Activated naive CD8-positive, alpha-beta T cell treated with anti-CD3 and anti-CD28 coated beads, Interleukin-2, amount 50 U/mL, for 16 hours (primary cell): ENCODE results near the gene GGA2.
"Not testable (repeated sequence)": the region's sequence is repeated elsewhere in the genome, so short reads cannot be mapped to it uniquely, and the experiment has no call there.

ENCODE experiments used
- DNase-seq: peaks from one replicate; pipeline ENCODE4 v3.0.0-alpha.2; 2020; ENCODE audit warnings: low read depth, low spot score

GGA2 gene

DNA sequence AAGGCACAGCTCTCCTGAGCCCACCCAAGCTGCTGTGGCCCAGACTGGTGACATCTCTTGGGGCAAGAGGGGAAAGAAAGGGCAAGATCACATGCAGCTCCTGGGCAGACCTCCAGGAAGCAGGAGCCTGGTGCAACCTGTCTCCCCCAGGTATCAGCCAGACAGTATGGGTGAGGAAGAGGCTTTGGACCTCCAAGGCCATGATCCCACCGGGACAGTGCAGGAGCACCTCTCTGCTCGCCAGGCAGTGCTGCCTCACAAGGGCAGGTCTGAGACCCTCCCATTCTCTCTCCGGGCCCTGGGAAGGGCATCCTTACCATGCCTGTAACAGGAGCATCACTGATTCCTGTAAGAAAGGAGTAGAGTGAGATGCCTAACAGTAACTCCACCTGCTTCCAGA lies 31.7 kb downstream of the GGA2 start:
- DNase-seq, result no peak

GRCh38 chr16:23476289-23476688 lies 34.0 kb downstream of the GGA2 start:
- DNase-seq, result no peak

DNA sequence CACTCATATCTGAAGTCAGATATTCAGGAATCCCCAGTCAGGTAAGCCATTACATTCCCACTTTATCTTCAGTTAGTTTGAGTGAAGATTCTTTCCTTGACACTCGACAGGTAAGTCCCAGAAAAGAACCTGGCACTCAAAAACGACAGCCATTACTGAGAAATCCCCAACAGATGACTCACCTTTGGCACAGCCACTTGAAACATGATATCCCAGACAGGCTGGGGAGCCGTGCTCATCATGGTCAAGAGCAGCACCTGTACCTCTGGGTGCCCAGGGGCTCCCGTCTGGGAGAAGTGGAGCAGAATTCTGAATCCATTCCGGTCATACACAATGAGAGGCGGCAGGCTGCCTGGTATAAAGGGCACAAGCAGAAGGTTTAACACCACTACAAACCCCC lies 40.5 kb downstream of the GGA2 start:
- DNase-seq, result no peak

- DNase-seq, result no peak
These were observed 44.0 kb downstream of the GGA2 start for GRCh38 chr16:23466162-23466885.

DNA sequence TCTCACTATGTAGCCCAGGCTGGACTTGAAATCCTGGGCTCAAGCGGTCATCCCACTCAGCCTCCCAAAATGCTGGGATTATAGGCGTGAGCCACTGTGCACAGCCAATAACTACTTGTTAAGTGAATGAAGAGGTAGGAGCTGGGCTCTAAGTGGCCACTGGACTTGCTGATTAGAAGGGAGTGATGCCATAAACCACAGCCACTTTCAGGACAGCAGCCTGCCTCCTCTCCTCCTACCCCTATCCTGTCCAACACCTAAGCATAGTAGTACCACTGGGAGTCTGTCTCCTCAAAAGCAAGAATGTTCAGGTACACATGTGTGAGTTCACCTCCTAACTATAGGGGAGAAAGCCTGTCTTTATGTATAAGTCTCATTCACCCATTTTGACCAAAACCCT lies 45.1 kb downstream of the GGA2 start:
- DNase-seq, result no peak

- no peak for DNase-seq
These were observed 46.1 kb downstream of the GGA2 start for GRCh38 chr16:23464196-23464595.

- DNase-seq, result not testable (repeated sequence)
These were observed 47.3 kb downstream of the GGA2 start for GRCh38 chr16:23462994-23463393.

DNA sequence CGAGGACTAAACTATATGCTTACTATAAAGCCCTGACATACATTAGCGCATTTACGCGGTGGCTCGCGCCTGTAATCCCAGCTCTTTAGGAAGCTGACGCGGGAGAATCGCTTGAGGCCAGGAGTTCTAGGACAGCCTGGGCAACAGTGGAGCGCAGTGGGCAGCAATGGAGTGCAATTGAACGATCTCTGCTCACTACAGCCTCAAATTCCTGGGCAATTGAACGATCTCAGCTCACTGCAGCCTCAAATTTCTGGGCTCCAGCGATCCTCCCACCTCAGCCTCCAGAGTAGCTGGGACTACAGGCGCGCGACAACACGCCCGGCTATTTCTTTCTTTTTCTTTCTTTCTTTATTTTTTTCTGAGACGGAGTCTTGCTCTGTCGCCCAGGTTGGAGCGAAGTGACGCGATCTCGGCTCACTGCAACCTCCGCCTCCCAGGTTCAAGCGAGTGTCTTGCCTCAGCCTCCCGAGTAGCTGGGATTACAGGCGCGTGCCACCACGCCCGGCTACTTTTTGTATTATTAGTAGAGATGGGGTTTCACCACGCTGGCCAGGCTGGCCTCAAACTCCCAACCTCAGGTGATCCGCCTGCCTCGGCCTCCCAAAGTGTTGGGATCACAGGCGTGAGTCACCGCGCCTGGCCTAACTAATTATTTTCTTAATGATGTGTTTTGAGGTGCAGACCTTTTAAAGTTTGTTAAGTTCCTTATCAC lies 56.8 kb downstream of the GGA2 start:
- no peak for DNase-seq

GRCh38 chr16:23452572-23453337 lies 57.5 kb downstream of the GGA2 start, which contains the start of gene COG7:
Gene COG7 (minus strand): TSS chr16:23453189. CDS start chr16:23452994, 195 bp downstream.
- peak; percentile 66 for DNase-seq

DNA sequence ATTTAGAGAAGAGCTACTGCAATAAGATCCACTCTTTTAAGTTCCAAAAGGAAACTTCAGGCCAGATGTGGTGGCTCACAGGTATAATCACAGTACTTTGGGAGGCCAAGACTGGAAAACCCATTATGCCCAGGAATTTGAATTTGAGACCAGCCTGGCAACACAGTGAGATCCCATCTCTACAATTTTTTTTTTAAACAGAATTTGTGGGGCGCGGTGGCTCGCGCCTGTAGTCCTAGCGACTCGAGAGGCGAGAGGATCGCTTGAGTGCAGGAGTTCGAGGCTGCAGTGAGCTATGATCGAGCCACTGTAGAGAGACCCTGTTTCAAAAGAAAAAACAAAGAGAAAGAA lies 58.1 kb downstream of the GGA2 start:
- no peak for DNase-seq

DNA sequence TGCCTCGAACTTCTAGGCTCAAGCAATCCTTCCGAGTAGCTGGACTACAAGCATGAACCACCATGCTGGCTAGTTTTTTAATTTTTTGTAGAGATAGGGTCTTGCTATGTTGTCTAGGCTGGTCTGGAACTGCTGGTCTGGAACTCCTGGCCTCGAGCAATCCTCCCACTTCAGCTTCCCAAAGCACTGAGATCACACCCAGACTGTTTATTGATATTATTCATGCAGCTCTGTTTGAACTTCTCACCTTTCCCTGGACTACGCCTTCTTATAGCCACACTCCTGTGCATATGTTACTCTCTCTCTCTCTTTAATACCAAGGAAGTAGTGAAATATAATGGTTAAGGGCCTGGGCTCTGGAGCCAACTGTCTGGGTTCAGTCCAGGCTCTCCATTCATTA lies 61.9 kb downstream of the GGA2 start:
- no peak for DNase-seq

GRCh38 chr16:23437542-23437941 lies 72.8 kb downstream of the GGA2 start:
- DNase-seq, result not testable (repeated sequence)

- no peak for DNase-seq
These were observed 73.3 kb downstream of the GGA2 start for GRCh38 chr16:23436951-23437350.

DNA sequence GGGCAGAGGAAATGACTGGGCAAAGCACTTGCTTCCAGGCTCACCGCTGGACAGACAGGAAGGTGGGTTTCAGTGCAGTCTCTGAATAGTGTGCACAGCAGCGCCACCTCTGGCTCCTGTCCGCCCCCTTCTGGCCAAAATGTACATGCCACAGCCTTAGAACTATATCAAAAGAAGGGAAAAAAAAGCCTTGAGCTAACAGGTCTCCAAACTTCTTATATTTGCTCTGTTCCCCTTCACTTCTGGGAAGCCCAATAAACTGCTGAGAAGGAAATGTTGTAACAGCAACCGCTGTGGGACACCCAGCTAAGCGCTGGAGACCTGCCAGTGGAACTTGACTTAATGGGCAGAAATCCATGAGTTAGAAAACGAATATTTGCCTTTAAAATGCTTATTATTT lies 74.8 kb downstream of the GGA2 start:
- DNase-seq, result peak; percentile 21

DNA sequence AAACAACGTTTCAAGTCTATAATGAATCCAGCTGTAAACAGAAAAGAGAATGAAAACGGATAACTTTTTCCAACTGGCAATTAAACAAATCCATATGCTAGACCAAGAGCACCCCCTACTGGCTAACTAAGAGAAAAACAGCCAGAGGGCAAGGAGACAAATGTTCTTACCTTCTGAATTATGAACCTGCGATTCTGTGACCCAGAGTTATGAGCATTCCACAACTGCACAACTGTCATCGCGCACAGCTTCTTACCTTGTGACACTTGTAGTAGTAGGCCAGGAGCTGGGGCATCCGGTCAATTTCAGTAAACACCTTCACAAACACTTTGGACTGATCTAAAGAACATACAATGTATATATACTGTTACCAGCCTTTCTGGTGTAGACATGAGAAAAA lies 75.9 kb downstream of the GGA2 start:
- no peak for DNase-seq

DNA sequence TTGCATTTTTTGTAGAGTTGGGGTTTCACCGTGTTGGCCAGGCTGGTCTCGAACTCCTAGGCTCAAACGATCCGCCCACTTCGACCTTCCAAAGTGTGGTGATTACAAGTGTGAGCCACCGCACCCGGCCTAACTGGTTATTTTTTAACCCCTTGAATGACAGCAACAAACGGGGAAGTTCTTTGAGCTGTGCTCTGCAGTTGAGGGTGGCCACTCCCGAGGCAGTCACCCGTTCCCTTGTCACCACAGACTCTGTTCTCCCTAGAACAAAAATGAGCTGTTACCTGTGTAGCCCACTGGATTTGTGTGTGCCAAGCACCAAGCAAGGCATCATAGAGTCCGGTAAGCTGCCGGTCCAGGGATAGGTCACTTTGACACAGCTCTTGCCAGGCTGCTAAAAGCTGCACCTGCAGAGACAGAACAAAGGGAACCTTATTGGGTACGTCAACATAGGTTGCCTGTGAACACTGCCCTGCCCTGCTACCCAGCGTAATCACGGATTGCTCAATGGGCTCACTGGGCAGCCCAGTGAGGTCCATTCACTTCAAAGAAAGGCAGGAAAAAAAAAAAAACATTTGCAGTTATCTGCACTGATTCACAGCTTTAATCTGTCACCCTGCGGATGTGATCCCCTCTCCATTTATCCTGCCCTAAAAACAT lies 76.9 kb downstream of the GGA2 start:
- DNase-seq, result no peak

DNA sequence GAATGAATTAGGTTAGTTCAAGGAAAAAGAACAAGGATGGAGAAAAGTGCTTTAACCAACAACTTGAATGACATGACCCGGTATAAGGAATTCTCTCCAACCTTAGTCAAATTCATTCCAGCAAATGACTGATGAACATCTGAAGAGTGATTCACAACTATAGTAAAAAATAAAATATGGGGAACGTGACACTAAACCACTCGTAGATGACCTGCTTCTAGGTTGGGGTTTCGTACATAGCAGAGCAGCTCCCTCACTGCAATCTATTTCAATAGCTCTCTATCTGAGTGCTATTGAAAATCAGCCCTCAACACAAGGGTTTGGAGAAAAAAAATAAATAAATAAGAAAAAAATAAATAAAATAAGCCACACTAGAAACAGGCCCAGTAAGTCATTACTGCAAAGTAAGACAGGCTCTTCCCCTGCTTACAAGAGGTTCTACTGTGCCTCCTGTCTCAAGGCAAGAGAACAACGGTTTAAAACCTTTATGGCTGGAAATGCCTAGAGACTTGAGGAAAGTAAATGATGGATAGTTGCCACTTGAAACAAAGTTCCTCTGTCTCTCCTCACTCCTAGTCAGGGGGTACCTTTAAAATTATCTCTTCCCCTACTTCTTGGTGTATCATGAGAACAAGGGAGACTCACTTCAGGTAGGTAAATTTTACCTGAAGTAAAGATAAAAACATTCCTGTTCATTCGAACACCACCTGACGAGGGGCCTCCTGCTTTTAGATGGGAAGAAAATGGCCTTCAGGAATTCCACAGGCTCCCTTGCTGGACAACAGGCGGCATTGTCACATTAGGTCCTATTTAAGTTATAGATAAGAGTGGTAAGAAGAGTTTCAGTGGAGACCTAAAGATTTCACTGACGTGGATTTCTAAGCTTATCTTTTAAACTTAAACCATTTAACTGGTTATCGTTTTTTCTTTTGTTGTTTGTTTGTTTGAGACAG lies 77.8 kb downstream of the GGA2 start:
- no peak for DNase-seq

- no peak for DNase-seq
These were observed 81.9 kb downstream of the GGA2 start for GRCh38 chr16:23428351-23428750.

DNA sequence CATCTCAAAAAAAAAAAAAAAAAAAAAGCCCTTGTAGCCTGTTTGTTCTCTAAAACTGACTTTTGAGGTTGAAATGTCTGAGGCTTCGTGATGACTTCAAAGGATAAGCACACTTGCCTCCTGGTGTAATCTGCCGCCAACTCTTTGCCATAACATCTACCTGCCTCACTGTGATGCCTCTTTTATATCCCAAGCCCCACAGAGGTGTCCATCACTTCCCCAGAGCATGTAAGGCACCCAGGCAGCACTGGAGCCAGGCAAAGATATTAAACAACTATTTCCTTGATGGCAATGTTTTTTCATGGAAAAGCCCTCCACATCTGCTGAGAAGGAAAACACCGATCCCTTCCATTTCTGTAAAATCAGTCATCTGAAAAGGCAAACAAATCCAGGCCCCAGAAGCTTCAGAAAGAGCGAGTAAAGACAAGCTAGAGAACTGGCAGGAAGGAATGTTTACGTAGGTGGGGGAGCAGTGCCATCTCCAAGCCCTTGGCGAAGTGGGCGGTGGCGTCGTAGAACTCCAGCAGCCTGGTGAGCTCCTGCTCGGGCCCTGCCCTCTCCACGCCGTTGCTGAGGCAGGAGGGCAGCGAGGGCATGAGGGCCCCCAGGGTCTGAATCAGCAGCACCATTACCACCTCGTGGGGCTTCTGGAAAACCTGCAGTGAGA lies 85.9 kb downstream of the GGA2 start:
- no peak for DNase-seq

GRCh38 chr16:23423496-23424049 lies 86.7 kb downstream of the GGA2 start:
- DNase-seq, result no peak
